Measurements from ENCODE around the gene SP2. TPM values are rescaled to one million over a fixed set of nuclear protein-coding genes. Genes with fewer than 3 reads are reported as not detected.

Gene SP2
- polyA plus RNA-seq, 3 donors = 3.1 to 26.7 (median 6.8) TPM

- H3K79me2 ChIP-seq (ENCODE audit: insufficient read depth, low read length) = no peaks in the 10 kb centered on the region
- TF ChIP-seq CTCF (IDR thresholded peaks at IDR 0.05) = no peak
- no peak overlapping the region for H2AFZ ChIP-seq (ENCODE audit: insufficient read depth, low read depth, low read length, poor library complexity, severe bottlenecking)
- peaks cover 5% of the 10 kb centered on the region in 2 donors for H3K4me1 ChIP-seq (ENCODE audit: control insufficient read depth in 1 of 2, insufficient read depth in 2 of 2, low read length in 2 of 2)
- no peaks in the 10 kb centered on the region for H4K20me1 ChIP-seq (ENCODE audit: insufficient read depth, low read length)
- H3K27ac ChIP-seq (ENCODE audit: low read depth in 1 of 2, low read length in 2 of 2) = no peak overlapping the region
- no peaks in the 10 kb centered on the region for H3K9me3 ChIP-seq (replicated peaks in 1 of 2; ENCODE audit: control insufficient read depth in 1 of 2, insufficient read depth in 1 of 2, low read length in 2 of 2)
- no peaks in the 10 kb centered on the region for H3K27me3 ChIP-seq (ENCODE audit: control insufficient read depth in 2 of 2, insufficient read depth in 2 of 2, low read length in 2 of 2)
- intact Hi-C loops (cut with micrococcal nuclease) = no loop called here
- DNase-seq = no peak
- Mint-ChIP-seq H3K4me3 (no peak overlapping the region), H3K9me3 (no peaks in the 10 kb centered on the region), H3K36me3 (peaks cover 0 to 9% of the 10 kb centered on the region in 2 donors), H3K27me3 (ENCODE audit: low read depth in 3 of 3) (peaks cover 3% of the 10 kb centered on the region in 3 donors), H3K27ac (no peak overlapping the region), H3K4me1 (peaks cover 5% of the 10 kb centered on the region)
- no peaks in the 10 kb centered on the region for H3K36me3 ChIP-seq (replicated peaks in 1 of 2; ENCODE audit: control insufficient read depth in 1 of 2, insufficient read depth in 2 of 2, low read length in 2 of 2)
- no peak overlapping the region for H3K4me2 ChIP-seq (replicated peaks; ENCODE audit: extremely low read depth, low read length, poor library complexity, severe bottlenecking)
- WGBS (ENCODE audit: insufficient coverage) = 100% methylated on average over 3 of the region's 4 CpGs
- no peak overlapping the region for H3K4me3 ChIP-seq (replicated peaks in 1 of 3; ENCODE audit: low read depth in 2 of 3, low read length in 3 of 3)
- H3K9ac ChIP-seq (ENCODE audit: insufficient read depth, low read length, poor library complexity, severe bottlenecking) = no peak overlapping the region
Observed at GRCh38 chr17:47956791-47957590, 61.0 kb downstream of the SP2 start.

- Histone ChIP-seq H3K4me1 (ENCODE audit: control insufficient read depth in 1 of 2, insufficient read depth in 2 of 2, low read length in 2 of 2) (no peaks in the 10 kb centered on the region), H2AFZ (ENCODE audit: insufficient read depth, low read depth, low read length, poor library complexity, severe bottlenecking) (no peak within 1 kb of the TSS), H3K9me3 (replicated peaks in 1 of 2; ENCODE audit: control insufficient read depth in 1 of 2, insufficient read depth in 1 of 2, low read length in 2 of 2) (no peaks in the 10 kb centered on the region), H3K9ac (ENCODE audit: insufficient read depth, low read length, poor library complexity, severe bottlenecking) (no peak within 1 kb of the TSS), H3K79me2 (ENCODE audit: insufficient read depth, low read length) (no peaks in the 10 kb centered on the region), H3K4me3 (replicated peaks in 1 of 3; ENCODE audit: low read depth in 2 of 3, low read length in 3 of 3) (no peak within 1 kb of the TSS), H3K27me3 (ENCODE audit: control insufficient read depth in 2 of 2, insufficient read depth in 2 of 2, low read length in 2 of 2) (no peaks in the 10 kb centered on the region), H3K36me3 (replicated peaks in 1 of 2; ENCODE audit: control insufficient read depth in 1 of 2, insufficient read depth in 2 of 2, low read length in 2 of 2) (no peaks in the 10 kb centered on the region), H3K27ac (ENCODE audit: low read depth in 1 of 2, low read length in 2 of 2) (no peak within 1 kb of the TSS), H3K4me2 (replicated peaks; ENCODE audit: extremely low read depth, low read length, poor library complexity, severe bottlenecking) (no peak within 1 kb of the TSS), H4K20me1 (ENCODE audit: insufficient read depth, low read length) (no peaks in the 10 kb centered on the region)
- intact Hi-C loops (cut with micrococcal nuclease) = no loop called here
- TF ChIP-seq CTCF (IDR thresholded peaks at IDR 0.05) = no peak
- H3K9me3 Mint-ChIP-seq = no peaks in the 10 kb centered on the region
- H3K4me3 Mint-ChIP-seq = no peak within 1 kb of the TSS
- peaks cover 0 to 5% of the 10 kb centered on the region in 2 donors for H3K36me3 Mint-ChIP-seq
- peaks cover 3 to 5% (median 5%) of the 10 kb centered on the region in 3 donors for H3K27me3 Mint-ChIP-seq (ENCODE audit: low read depth in 3 of 3)
- WGBS (ENCODE audit: insufficient coverage) = 84% methylated on average over 11 of the region's 16 CpGs
- H3K27ac Mint-ChIP-seq = no peak within 1 kb of the TSS
- DNase-seq = no peak
- no peaks in the 10 kb centered on the region for H3K4me1 Mint-ChIP-seq
Observed at GRCh38 chr17:47957591-47958490, 61.8 kb downstream of the SP2 start, which contains the start of gene PRR15L. Gene PRR15L (minus strand): TSS chr17:47957883. CDS start chr17:47953234, 4,649 bp downstream.
